Mammary epithelial cell (primary cell): ENCODE measurements around the gene GUCY1A2.

Experiments
- CTCF ChIP-seq, 2 donors: IDR thresholded peaks in 1 of 2; conservative IDR thresholded peaks in 1 of 2; 2 replicates each; pipeline ENCODE4 v1.5.1; 2011 to 2012; ENCODE audit warnings: inconsistent platforms in 2 of 2, low read length in 2 of 2, mild to moderate bottlenecking in 2 of 2, control low read depth in 1 of 2, low read depth in 1 of 2; ENCODE audit not compliant: insufficient read depth in 1 of 2; ENCODE audit errors: extremely low read depth in 1 of 2
- EZH2 ChIP-seq: IDR thresholded peaks from 2 replicates; pipeline ENCODE4 v1.6.1; 2012; ENCODE audit warnings: low read length, inconsistent platforms, borderline replicate concordance

- TF ChIP-seq EZH2 (no peak), CTCF (conservative IDR thresholded peaks at IDR 0.05 in 1 of 2, IDR thresholded peaks at IDR 0.05 in 1 of 2; ENCODE audit: extremely low read depth in 1 of 2, insufficient read depth in 1 of 2, low read depth in 1 of 2, low read length in 2 of 2) (no peak)
Observed at GRCh38 chr11:106765469-106766258, 252.6 kb downstream of the GUCY1A2 start.
